ENCODE data around the gene ALOX5AP.
"Not testable (repeated sequence)": the region's sequence is repeated elsewhere in the genome, so short reads cannot be mapped to it uniquely, and the experiment has no call there.

Gene ALOX5AP

GRCh38 chr13:30744056-30744680 is 8.8 kb downstream of the ALOX5AP start:
- no peak for TF ChIP-seq CTCF (IDR thresholded peaks at IDR 0.05; ENCODE audit: borderline replicate concordance, insufficient read depth, low read depth, low read length)
- H3K4me3 ChIP-seq (ENCODE audit: low read depth, low read length): no peak overlapping the region

GRCh38 chr13:30744681-30745077 is 9.3 kb downstream of the ALOX5AP start:
- H3K4me3 ChIP-seq (ENCODE audit: low read depth, low read length): no peak overlapping the region
- no peak for TF ChIP-seq CTCF (IDR thresholded peaks at IDR 0.05; ENCODE audit: borderline replicate concordance, insufficient read depth, low read depth, low read length)

- no peak for TF ChIP-seq CTCF (IDR thresholded peaks at IDR 0.05; ENCODE audit: borderline replicate concordance, insufficient read depth, low read depth, low read length)
- H3K4me3 ChIP-seq (ENCODE audit: low read depth, low read length): no peak overlapping the region
Measured at GRCh38 chr13:30745906-30746686, 10.8 kb downstream of the ALOX5AP start.

- no peak for TF ChIP-seq CTCF (IDR thresholded peaks at IDR 0.05; ENCODE audit: borderline replicate concordance, insufficient read depth, low read depth, low read length)
- H3K4me3 ChIP-seq (ENCODE audit: low read depth, low read length): no peak overlapping the region
Measured at GRCh38 chr13:30746791-30747190, 11.4 kb downstream of the ALOX5AP start.

GRCh38 chr13:30747845-30748244 is 12.5 kb downstream of the ALOX5AP start:
- H3K4me3 ChIP-seq (ENCODE audit: low read depth, low read length): not testable (repeated sequence)

- H3K4me3 ChIP-seq (ENCODE audit: low read depth, low read length): no peak overlapping the region
- no peak for TF ChIP-seq CTCF (IDR thresholded peaks at IDR 0.05; ENCODE audit: borderline replicate concordance, insufficient read depth, low read depth, low read length)
Measured at GRCh38 chr13:30748717-30749116, 13.4 kb downstream of the ALOX5AP start.

GRCh38 chr13:30750036-30750435 is 14.7 kb downstream of the ALOX5AP start:
- no peak for TF ChIP-seq CTCF (IDR thresholded peaks at IDR 0.05; ENCODE audit: borderline replicate concordance, insufficient read depth, low read depth, low read length)
- no peak overlapping the region for H3K4me3 ChIP-seq (ENCODE audit: low read depth, low read length)

Measured in GM12875 (cell line).